OCI-LY7 (cell line): ENCODE measurements around the gene CDH12.

ENCODE experiments used
- EZH2phosphoT487 ChIP-seq: fragments of 200-600 bp; sonication (generic); IDR thresholded peaks from 2 replicates; pipeline ENCODE4 v1.6.1; 2018; ENCODE audit warnings: low read depth, borderline replicate concordance, mild to moderate bottlenecking, mixed run types, antibody characterized with exemption, low read length, moderate library complexity, mixed read lengths
- TF ChIP-seq, protein P1 (sequence below): fragments of 200-600 bp; sonication (generic); conservative IDR thresholded peaks from 2 replicates; pipeline ENCODE4 v1.5.1; 2014; ENCODE audit warnings: mild to moderate bottlenecking, antibody characterized with exemption, low read length, moderate library complexity, mixed read lengths

DNA sequence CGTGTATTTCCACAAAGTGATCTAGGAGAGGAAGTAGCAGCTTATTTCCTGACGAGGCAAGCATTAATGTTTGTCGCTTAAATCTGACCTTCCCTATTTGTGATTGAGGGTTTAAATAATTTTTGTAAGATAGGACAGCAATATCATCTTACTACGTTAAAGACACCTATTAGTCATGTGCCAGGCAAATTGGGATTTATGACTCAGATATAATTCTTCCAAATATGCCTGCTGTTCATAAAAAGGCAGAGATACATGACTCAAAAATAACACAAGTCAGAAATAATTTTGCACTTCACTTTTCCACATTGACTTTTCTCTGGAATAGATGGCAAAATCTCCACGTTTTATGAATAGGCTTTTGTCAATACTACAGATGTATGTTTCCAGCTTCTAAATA, 43.0 kb upstream of the CDH12 start:
- TF ChIP-seq, protein P1, sequence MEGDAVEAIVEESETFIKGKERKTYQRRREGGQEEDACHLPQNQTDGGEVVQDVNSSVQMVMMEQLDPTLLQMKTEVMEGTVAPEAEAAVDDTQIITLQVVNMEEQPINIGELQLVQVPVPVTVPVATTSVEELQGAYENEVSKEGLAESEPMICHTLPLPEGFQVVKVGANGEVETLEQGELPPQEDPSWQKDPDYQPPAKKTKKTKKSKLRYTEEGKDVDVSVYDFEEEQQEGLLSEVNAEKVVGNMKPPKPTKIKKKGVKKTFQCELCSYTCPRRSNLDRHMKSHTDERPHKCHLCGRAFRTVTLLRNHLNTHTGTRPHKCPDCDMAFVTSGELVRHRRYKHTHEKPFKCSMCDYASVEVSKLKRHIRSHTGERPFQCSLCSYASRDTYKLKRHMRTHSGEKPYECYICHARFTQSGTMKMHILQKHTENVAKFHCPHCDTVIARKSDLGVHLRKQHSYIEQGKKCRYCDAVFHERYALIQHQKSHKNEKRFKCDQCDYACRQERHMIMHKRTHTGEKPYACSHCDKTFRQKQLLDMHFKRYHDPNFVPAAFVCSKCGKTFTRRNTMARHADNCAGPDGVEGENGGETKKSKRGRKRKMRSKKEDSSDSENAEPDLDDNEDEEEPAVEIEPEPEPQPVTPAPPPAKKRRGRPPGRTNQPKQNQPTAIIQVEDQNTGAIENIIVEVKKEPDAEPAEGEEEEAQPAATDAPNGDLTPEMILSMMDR = no peak
- no peak for TF ChIP-seq EZH2phosphoT487
